Thyroid gland (tissue), 4 donors: ENCODE measurements around the gene GPR148.

Experiments used
- CTCF ChIP-seq, 6 experiments: fragments of 200-600 bp in 3 of 6; fragments of 450-650 bp in 3 of 6; sonication (generic) in 3 of 6; IDR thresholded peaks; one replicate each; pipeline ENCODE4 v1.5.1; 2016 to 2019; ENCODE audit warnings: antibody characterized with exemption in 6 of 6, mild to moderate bottlenecking in 2 of 6, inconsistent platforms in 1 of 6, moderate library complexity in 1 of 6
- POLR2A ChIP-seq, 2 donors: fragments of 450-650 bp; IDR thresholded peaks; one replicate each; pipeline ENCODE4 v1.6.1; 2017; ENCODE audit warnings: antibody characterized with exemption in 2 of 2, mild to moderate bottlenecking in 2 of 2, moderate library complexity in 1 of 2

DNA sequence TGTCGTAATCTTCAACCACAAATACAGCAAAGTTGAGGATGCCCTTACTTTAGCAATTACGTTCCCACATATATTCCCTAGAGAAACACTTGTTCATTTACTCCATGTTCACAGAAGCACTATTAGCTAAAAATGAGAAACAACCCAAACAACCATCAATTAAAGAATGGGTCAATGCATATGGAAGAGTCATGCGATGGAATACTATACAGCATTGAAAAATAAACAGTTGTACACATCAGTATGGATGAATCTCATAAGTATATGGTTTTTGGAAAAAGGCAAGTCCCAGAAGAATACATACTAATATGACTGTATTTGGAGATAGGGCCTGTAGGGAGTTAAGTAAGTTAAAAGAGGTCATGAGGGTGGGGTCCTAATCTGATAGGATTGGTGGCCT is 6.3 kb downstream of the GPR148 start:
- TF ChIP-seq POLR2A (IDR thresholded peaks at IDR 0.05) (no peak), CTCF (IDR thresholded peaks at IDR 0.05) (no peak)
